DOHH2 (cell line): ENCODE data around the gene C4B.
"Not testable (repeated sequence)": the region's sequence is repeated elsewhere in the genome, so short reads cannot be mapped to it uniquely, and the experiment has no call there.

Experiments
- CTCF ChIP-seq: fragments of 200-600 bp; sonication (generic); IDR thresholded peaks from one replicate; pipeline ENCODE4 v1.5.1; 2014; ENCODE audit warnings: antibody characterized with exemption, mild to moderate bottlenecking, low read depth, low read length; ENCODE audit not compliant: poor library complexity, severe bottlenecking
- EZH2phosphoT487 ChIP-seq: fragments of 200-600 bp; sonication (generic); IDR thresholded peaks from 2 replicates; pipeline ENCODE4 v1.6.1; 2017; ENCODE audit warnings: borderline replicate concordance, mild to moderate bottlenecking, antibody characterized with exemption, low read length, moderate library complexity, mixed read lengths

DNA sequence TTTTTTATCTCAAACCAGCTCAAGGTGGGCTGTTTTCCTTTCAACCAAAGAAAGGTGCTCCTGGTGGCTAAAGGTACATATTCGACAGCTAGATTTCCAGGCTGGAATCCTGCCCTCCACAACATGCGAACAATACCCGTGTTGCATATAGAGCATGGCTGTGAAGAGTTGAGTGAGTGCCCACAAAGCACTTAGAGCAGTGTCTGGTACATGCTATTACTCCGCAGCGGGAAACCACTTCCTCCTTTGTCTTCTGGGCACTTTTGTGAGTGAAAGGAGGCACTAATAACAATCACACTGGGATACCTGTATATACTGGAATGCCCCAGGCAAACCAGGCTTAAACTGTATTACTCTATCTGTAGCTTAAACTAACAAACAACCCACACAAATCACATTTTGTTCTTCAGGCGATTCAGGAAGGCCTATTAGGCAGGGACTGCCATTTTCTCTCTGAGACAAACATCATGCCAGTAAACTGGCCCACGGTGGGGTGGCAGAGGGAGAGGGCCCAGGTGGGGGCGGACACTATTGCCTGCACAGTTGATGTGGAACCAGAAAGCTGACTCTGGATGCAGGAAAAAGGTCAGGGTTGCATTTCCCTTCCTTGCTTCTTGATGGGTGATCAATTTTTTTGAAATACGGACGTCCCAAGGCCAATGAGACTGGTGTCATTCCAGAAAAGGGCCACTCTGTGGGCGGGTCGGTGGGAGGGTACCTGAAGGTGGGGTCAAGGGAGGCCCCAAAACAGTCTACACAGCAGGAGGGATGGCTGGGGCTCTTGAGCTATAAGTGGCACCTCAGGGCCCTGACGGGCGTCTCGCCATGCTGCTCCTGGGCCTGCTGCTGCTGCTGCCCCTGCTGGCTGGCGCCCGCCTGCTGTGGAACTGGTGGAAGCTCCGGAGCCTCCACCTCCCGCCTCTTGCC lies 23.3 kb downstream of the C4B start, which contains the start of gene CYP21A2:
- not testable (repeated sequence) for TF ChIP-seq CTCF, EZH2phosphoT487
